HG03060 (cell line): ENCODE data around the gene FAM32A.

Source experiments
- ATAC-seq: cut with Tn5 transposase; IDR thresholded peaks from one replicate; pipeline ENCODE4 v1.9.1; 2021; ENCODE audit warnings: low read depth, moderate number of reproducible peaks; ENCODE audit not compliant: unreplicated experiment

Gene FAM32A

GRCh38 chr19:16185123-16185767 is at the start of gene FAM32A:
Gene FAM32A (plus strand): TSS chr19:16185410. CDS start chr19:16185443, 33 bp downstream.
- ATAC-seq: peak; percentile 88

- no peak for ATAC-seq
These were observed 49.6 kb upstream of the FAM32A start for GRCh38 chr19:16135430-16136127.

GRCh38 chr19:16136185-16136999 is 48.8 kb upstream of the FAM32A start:
- no peak for ATAC-seq

- ATAC-seq: no peak
These were observed 45.5 kb upstream of the FAM32A start for GRCh38 chr19:16139752-16140151.

GRCh38 chr19:16141043-16141442 is 44.2 kb upstream of the FAM32A start:
- ATAC-seq: no peak

- no peak for ATAC-seq
These were observed 43.1 kb upstream of the FAM32A start for GRCh38 chr19:16142032-16142580.

- ATAC-seq: no peak
These were observed 41.6 kb upstream of the FAM32A start, which contains the start of gene HSH2D for GRCh38 chr19:16143399-16144215. Gene HSH2D (plus strand): TSS chr19:16143685. CDS start chr19:16148751, 5,066 bp downstream.

- ATAC-seq: no peak
These were observed 41.0 kb upstream of the FAM32A start for GRCh38 chr19:16144216-16144581.

GRCh38 chr19:16146112-16146511 is 39.1 kb upstream of the FAM32A start:
- no peak for ATAC-seq

GRCh38 chr19:16148443-16149229 is 36.6 kb upstream of the FAM32A start:
- no peak for ATAC-seq

- ATAC-seq: no peak
These were observed 31.5 kb upstream of the FAM32A start for GRCh38 chr19:16153582-16154336.

- no peak for ATAC-seq
These were observed 30.7 kb upstream of the FAM32A start for GRCh38 chr19:16154557-16154956.

GRCh38 chr19:16155128-16155527 is 30.1 kb upstream of the FAM32A start:
- ATAC-seq: no peak

- no peak for ATAC-seq
These were observed 28.3 kb upstream of the FAM32A start for GRCh38 chr19:16156904-16157303.

GRCh38 chr19:16157601-16158000 is 27.6 kb upstream of the FAM32A start:
- ATAC-seq: no peak

- no peak for ATAC-seq
These were observed 25.6 kb upstream of the FAM32A start for GRCh38 chr19:16159655-16160054.

GRCh38 chr19:16160445-16160942 is 24.7 kb upstream of the FAM32A start:
- ATAC-seq: no peak

- ATAC-seq: no peak
These were observed 24.2 kb upstream of the FAM32A start for GRCh38 chr19:16160943-16161560.
